PC-9 (cell line): ENCODE data around the gene ZNF710. TPM values are rescaled to one million over a fixed set of nuclear protein-coding genes. Genes with fewer than 3 reads are reported as not detected.

Experiments
- BruUV-seq: library from RNA; stranded (reverse); fragments of 400-500 nt; replicated peaks from 2 replicates; lab custom pipeline; 2021; lab: Mats Ljungman, UMichigan
- CTCF ChIA-PET: fragments of 300-600 bp; sonication (Branson Sonifier 250); formaldehyde crosslinking; loops from one replicate; lab custom pipeline; 2022; ENCODE audit warnings: antibody characterized with exemption; lab: Charles Lee
- POLR2A ChIA-PET: fragments of 300-600 bp; sonication (Branson Sonifier 250); formaldehyde crosslinking; loops from one replicate; lab custom pipeline; 2022; ENCODE audit warnings: antibody characterized with exemption; ENCODE audit not compliant: unreplicated experiment; lab: Charles Lee
- DNase-seq, 2 experiments: peaks; one replicate each; pipeline versions ENCODE4 v3.0.0 to v3.0.0-alpha.2; 2015 to 2022; ENCODE audit warnings: mixed read lengths in 1 of 2
- H2AFZ ChIP-seq: fragments of 200-600 bp; sonication (generic); 2 replicates; pipeline ENCODE4 v1.8.1; 2017; ENCODE audit warnings: antibody characterized with exemption
- H3F3A ChIP-seq: fragments of 200-600 bp; sonication (generic); 2 replicates; pipeline ENCODE4 v1.8.1; 2017; ENCODE audit warnings: antibody characterized with exemption, mild to moderate bottlenecking, low read depth; ENCODE audit not compliant: insufficient read depth
- H3K27ac ChIP-seq: fragments of 200-600 bp; sonication (generic); 2 replicates; pipeline ENCODE4 v1.6.1; 2016; ENCODE audit warnings: mixed run types
- H3K27me3 ChIP-seq: fragments of 200-600 bp; sonication (generic); 2 replicates; pipeline ENCODE4 v1.6.1; 2016; ENCODE audit warnings: low read depth, mixed run types; ENCODE audit not compliant: insufficient read depth
- H3K36me3 ChIP-seq: fragments of 200-600 bp; sonication (generic); 2 replicates; pipeline ENCODE4 v1.6.1; 2016; ENCODE audit warnings: low read depth, mixed run types
- H3K4me1 ChIP-seq: fragments of 200-600 bp; sonication (generic); replicated peaks from 2 replicates; pipeline ENCODE4 v1.6.1; 2016; ENCODE audit warnings: mixed run types; ENCODE audit not compliant: insufficient read depth
- H3K4me2 ChIP-seq: fragments of 200-600 bp; sonication (generic); 2 replicates; pipeline ENCODE4 v1.6.1; 2017; ENCODE audit warnings: mixed run types
- H3K4me3 ChIP-seq: fragments of 200-600 bp; sonication (generic); 2 replicates; pipeline ENCODE4 v1.6.1; 2016; ENCODE audit warnings: mixed run types
- H3K79me2 ChIP-seq: fragments of 200-600 bp; sonication (generic); 2 replicates; pipeline ENCODE4 v1.6.1; 2017; ENCODE audit warnings: low read depth, mixed run types
- H3K9me2 ChIP-seq: fragments of 200-600 bp; sonication (generic); 2 replicates; pipeline ENCODE4 v1.8.1; 2017; ENCODE audit warnings: mild to moderate bottlenecking; ENCODE audit not compliant: insufficient read depth
- H3K9me3 ChIP-seq: fragments of 200-600 bp; sonication (generic); 2 replicates; pipeline ENCODE4 v1.8.1; 2016; ENCODE audit warnings: low read depth; ENCODE audit not compliant: insufficient read depth
- H4K20me1 ChIP-seq: fragments of 200-600 bp; sonication (generic); 2 replicates; pipeline ENCODE4 v1.8.1; 2017; ENCODE audit not compliant: insufficient read depth
- CTCF ChIP-seq: fragments of 200-600 bp; sonication (generic); conservative IDR thresholded peaks from 2 replicates; pipeline ENCODE4 v1.6.1; 2017; ENCODE audit warnings: mixed run types, antibody characterized with exemption, mild to moderate bottlenecking, moderate library complexity
- EZH2 ChIP-seq: fragments of 200-600 bp; sonication (generic); IDR thresholded peaks from 2 replicates; pipeline ENCODE4 v1.8.0; 2017; ENCODE audit warnings: antibody characterized with exemption, low read depth
- intact Hi-C: fragments of 100-400 bp; cut with micrococcal nuclease; formaldehyde crosslinking; loops from one replicate; pipeline ENCODE4 v1.10.0; 2022; ENCODE audit not compliant: unreplicated experiment
- total RNA-seq: library from RNA; stranded (reverse); gene quantifications from 2 replicates; pipeline ENCODE4 v1.2.3, GENCODE V29; 2021

The ZNF710 gene
- total RNA-seq, 1 experiment from 2014 or later: 23.4 TPM

- no peaks in the 10 kb centered on the region for H3K9me3 ChIP-seq
- H3K9me2 ChIP-seq: no peaks in the 10 kb centered on the region
- TF ChIP-seq EZH2 (no peak), CTCF (no peak)
- BruUV-seq: no TSS peak
- H3K27ac ChIP-seq: no peak overlapping the region
- no peaks in the 10 kb centered on the region for H3K4me1 ChIP-seq
- H3K79me2 ChIP-seq: no peaks in the 10 kb centered on the region
- H3F3A ChIP-seq: no peaks in the 10 kb centered on the region
- no peaks in the 10 kb centered on the region; the same call in 1 of the 2 replicates for H3K36me3 ChIP-seq
- POLR2A ChIA-PET: no interaction called here
- no peak overlapping the region for H3K4me2 ChIP-seq
- CTCF ChIA-PET: no interaction called here
- H2AFZ ChIP-seq: no peak overlapping the region
- intact Hi-C loops: no loop called here
- H3K4me3 ChIP-seq: no peak overlapping the region
- H3K27me3 ChIP-seq: no peaks in the 10 kb centered on the region
- no peaks in the 10 kb centered on the region for H4K20me1 ChIP-seq
- DNase-seq: no peak
Observed at GRCh38 chr15:90063770-90064247, 62.7 kb downstream of the ZNF710 start.

DNA sequence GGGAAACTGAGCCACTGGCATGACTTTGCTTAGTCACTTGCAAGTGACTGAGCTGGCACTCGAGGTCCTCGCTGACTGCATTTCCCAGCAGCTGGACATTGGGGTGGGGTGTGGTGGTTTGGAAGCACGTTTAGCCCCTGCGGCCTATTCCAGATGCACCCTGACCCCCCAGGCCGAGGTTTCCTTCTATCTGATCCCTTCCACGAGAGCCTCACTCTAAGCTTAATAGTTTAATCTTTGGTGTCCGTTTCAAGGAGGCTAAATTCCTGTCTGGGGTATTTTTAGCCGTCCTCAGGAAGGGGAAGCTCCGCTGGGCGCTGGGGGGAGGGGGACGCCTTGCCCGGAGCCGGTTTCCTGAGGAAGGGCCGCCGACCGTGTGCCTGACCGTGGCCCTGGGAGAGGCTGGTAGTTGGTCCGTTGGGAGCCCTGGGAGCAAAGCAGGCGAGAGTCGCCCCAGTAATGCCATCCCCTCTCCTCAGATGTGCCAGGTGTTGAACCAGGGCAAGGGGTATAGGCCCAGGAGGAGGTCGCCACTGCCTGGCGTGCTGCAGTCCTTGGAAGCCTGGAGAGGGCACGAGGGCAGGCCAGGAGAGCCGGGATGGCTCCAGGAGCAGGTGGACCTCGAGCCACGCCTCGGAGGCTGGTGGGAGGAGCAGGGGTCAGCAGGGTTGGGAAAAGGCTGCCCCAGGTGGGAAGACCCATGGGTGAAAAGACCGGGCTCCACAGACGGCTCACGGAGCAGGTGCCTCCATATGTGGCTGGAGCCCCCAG lies 64.0 kb downstream of the ZNF710 start:
- BruUV-seq: no TSS peak
- H2AFZ ChIP-seq: no peak overlapping the region

GRCh38 chr15:90065682-90066049 lies 64.5 kb downstream of the ZNF710 start:
- TF ChIP-seq EZH2 (no peak), CTCF (no peak)
- no peaks in the 10 kb centered on the region for H4K20me1 ChIP-seq
- no peaks in the 10 kb centered on the region for H3K27me3 ChIP-seq
- H3K9me2 ChIP-seq: no peaks in the 10 kb centered on the region
- H3K4me3 ChIP-seq: no peak overlapping the region
- H3K79me2 ChIP-seq: no peaks in the 10 kb centered on the region
- BruUV-seq: no TSS peak
- no peak overlapping the region for H2AFZ ChIP-seq
- H3K4me2 ChIP-seq: no peak overlapping the region
- no peak overlapping the region for H3K27ac ChIP-seq
- H3K9me3 ChIP-seq: no peaks in the 10 kb centered on the region
- POLR2A ChIA-PET: no interaction called here
- no peaks in the 10 kb centered on the region for H3F3A ChIP-seq
- intact Hi-C loops: no loop called here
- H3K36me3 ChIP-seq: no peaks in the 10 kb centered on the region; the same call in 1 of the 2 replicates
- CTCF ChIA-PET: no interaction called here
- no peaks in the 10 kb centered on the region for H3K4me1 ChIP-seq
- DNase-seq: no peak

More for the DNA sequence above, 64.0 kb downstream of the ZNF710 start:
- no peaks in the 10 kb centered on the region; the same call in 1 of the 2 replicates for H3K36me3 ChIP-seq
- no peak for TF ChIP-seq CTCF
- no peak for TF ChIP-seq EZH2
- H3K27ac ChIP-seq: no peak overlapping the region
- no peak overlapping the region for H3K4me2 ChIP-seq
- H3K9me2 ChIP-seq: no peaks in the 10 kb centered on the region
- no peak for DNase-seq
- H3K27me3 ChIP-seq: no peaks in the 10 kb centered on the region
- POLR2A ChIA-PET: no interaction called here
- intact Hi-C loops: no loop called here
- CTCF ChIA-PET: no interaction called here
- no peaks in the 10 kb centered on the region for H3F3A ChIP-seq
- no peaks in the 10 kb centered on the region for H3K9me3 ChIP-seq
- H3K4me1 ChIP-seq: no peaks in the 10 kb centered on the region
- no peak overlapping the region for H3K4me3 ChIP-seq
- no peaks in the 10 kb centered on the region for H3K79me2 ChIP-seq
- H4K20me1 ChIP-seq: no peaks in the 10 kb centered on the region
